ENCODE data around the gene HLA-DQB1.
A peak's percentile ranks its signal among the peaks of the same experiment; 100 is the strongest.

The HLA-DQB1 gene

DNA sequence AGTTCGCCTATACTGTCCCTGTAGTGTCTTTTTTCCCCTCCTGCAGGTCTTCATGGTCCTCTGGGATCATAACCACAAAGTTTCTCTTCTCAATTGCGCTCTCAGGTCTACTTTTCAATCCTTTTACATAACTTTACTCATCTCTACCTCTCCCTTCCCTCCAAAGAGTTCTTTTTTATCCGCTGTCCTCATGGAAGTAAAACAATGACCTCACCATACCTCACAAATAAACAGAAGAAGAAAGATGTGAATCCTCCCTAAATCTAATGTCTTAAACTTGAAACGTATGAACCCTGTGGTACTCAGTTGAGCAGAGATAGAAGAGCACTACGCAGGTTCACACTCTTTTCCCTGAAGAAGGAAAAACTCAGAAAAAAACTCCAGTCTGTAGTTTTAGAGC, 41.3 kb downstream of the HLA-DQB1 start:
- DNase-seq (ENCODE audit: low read depth) = no peak

DNA sequence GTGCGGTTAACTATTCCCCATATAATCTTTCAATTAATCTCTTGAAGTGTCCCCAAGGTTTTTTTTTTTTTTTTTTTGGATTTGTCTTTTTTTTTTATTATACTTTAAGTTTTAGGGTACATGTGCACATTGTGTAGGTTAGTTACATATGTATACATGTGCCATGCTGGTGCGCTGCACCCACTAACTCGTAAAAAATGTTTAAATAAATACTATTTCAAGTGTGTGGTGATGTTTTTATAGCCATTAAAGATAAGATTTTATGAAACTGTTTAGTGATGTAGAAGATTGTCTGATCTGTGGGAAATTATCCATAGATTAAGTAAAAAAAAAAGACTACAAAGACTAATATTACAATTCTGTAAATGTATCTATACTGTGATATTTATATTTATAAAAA, 41.9 kb downstream of the HLA-DQB1 start:
- DNase-seq (ENCODE audit: low read depth) = no peak

DNA sequence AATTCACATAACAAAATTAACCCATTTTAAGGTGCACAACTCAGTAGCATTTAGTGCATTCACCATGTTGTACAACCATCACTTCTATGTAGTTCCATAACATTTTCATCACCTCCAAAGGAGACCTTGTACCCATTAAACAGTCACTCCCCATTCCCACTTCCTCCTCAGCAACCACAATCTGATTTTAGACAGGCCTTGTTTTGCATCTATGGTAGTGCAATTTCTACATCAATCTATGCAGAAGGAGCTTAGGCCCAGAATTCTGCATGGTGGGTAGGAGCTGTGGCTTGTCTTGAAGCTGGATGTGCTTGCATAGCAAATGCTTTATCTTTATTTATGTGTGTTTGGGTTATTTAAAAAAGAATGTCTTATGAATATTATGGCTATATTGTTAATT, 42.8 kb downstream of the HLA-DQB1 start:
- no peak for DNase-seq (ENCODE audit: low read depth)

DNA sequence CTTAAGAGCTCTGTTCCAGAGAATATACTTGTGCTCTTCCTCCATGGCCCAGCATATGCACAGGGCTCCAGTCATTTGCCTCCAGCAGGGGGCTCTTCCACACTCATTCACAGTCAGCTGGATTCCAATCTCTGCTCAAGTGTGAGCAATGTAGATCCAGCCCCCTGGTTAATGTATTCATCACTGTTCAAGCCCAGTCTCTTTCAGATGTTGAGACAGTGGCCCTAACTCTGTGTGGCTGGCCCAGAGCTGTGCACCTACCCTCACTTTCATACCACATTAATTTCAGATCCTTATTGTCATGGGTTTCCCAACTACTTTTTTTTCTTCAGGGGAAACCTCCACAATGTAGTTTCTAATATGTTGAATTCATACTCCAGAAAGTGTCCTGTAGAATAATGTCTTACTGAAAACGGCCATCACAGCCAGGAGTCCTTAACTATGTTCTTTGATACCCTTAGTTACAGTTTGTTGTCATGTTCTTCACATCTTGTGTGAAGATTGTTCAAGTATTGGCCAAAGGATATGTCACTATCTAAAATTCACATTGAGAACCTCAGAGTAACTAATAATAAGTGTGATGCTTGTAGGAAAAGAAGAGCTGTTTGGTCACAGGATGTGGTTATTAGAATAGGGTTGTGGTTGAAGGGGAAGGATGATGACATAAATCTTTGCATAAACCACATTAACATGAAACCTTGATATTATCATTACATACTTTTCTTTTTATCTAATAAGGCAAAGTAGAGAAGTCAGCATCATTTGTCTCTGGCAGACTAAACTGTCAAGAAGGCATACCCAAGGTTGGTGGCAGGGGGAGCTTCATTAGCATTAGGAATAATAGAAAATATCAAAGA, 43.7 kb downstream of the HLA-DQB1 start:
- no peak for DNase-seq (ENCODE audit: low read depth)

DNA sequence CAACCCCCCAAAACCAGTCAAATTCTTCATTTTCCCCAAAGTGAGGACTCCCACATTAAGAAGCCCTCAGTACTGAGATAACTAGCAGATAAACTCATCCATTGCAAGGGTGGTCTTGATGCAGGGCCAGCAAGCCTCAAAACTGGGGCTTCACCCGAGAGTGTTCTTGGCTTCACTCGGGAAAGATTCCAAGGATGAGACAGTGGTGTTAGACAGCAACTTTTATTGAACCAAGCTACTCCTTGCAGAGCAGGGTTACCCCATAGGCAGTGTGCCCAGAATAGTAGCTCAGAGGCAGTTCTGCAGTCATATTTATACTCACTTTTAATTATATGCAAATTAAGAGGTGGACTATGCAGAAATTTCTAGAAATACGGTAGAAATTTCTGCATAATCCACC, 45.1 kb downstream of the HLA-DQB1 start:
- DNase-seq (ENCODE audit: low read depth) = no peak

GRCh38 chr6:32617751-32618150, 48.7 kb downstream of the HLA-DQB1 start:
- DNase-seq (ENCODE audit: low read depth) = no peak

DNA sequence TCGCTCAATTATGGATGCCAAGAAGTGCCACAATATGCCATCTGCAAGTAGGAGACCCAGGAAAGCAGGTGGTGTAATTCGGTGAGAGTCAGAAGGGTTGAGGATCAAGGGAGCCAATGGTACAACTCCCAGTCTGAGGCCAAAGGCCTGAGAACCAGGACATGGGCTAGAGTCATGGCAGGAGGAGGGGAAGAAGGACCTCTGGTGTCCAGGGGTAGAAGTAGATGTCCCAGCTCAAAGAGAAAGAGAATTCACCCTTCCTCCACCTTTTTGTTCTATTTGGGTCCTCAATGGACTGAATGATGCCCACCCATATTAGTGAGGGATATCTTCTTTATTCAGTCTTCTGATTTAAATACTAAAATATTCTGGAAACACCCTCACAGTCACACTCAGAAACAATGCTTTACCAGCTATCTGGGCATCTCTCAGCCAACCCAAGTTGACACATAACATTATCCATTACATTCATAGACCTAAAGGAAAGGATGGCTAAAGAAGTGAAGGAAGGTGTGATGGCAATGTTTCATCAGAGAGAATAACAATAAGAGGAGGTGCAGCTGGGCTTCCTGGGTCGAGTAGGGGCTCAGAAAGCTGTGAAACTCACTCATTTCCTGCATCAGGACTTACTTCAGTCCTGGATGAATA, 50.4 kb downstream of the HLA-DQB1 start:
- no peak for DNase-seq (ENCODE audit: low read depth)

- DNase-seq (ENCODE audit: low read depth) = no peak
These were observed 51.9 kb downstream of the HLA-DQB1 start for GRCh38 chr6:32614366-32615081.

- no peak for DNase-seq (ENCODE audit: low read depth)
These were observed 53.0 kb downstream of the HLA-DQB1 start for GRCh38 chr6:32613475-32613874.

DNA sequence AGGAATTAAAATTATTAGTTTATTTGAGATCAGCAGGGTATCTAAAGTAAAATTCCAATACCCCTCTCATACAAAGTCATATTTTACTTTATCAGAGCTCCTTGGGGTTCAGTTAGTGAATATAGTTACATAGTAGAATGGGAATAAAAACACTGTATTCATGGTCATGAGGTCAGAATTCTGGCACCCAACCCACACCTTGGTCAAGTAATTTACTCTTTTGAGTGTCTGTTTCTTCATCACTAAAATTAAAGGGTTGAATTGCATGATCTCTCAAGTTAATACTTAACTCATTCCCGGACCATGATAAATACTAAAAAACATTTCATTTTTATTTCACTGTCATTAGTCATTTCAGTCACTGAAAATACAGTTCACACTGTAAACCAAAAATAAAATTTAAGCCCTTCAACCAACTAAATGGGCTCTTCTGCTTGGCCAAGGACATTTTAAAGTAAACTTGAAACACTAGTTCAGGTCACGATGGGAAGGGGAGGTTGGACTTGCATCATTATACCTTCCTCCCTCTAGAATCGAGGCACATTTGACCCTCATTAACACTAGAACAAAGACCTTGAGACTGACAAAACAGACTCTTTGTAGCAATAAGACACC, 55.7 kb downstream of the HLA-DQB1 start:
- DNase-seq (ENCODE audit: low read depth) = no peak

GRCh38 chr6:32609731-32610640, 56.5 kb downstream of the HLA-DQB1 start:
- peak; percentile 83 for DNase-seq (ENCODE audit: low read depth)

All from HS-27A (cell line).